GM19035 (cell line): Measurements from ENCODE around the gene CBR1.
A peak's percentile ranks its signal among the peaks of the same experiment; 100 is the strongest.

Experiments
- ATAC-seq: cut with Tn5 transposase; IDR thresholded peaks from one replicate; pipeline ENCODE4 v1.9.1; 2021; ENCODE audit not compliant: unreplicated experiment

CBR1 gene

GRCh38 chr21:36069713-36070583 is at the start of gene CBR1:
TSS of gene CBR1 (plus strand) at chr21:36070024. CDS start at chr21:36070116, 92 bp downstream.
- peak; percentile 95 for ATAC-seq

- no peak for ATAC-seq
These were observed 48.5 kb upstream of the CBR1 start for GRCh38 chr21:36021251-36021837.

- no peak for ATAC-seq
These were observed 47.3 kb upstream of the CBR1 start for GRCh38 chr21:36022427-36023091.

GRCh38 chr21:36023092-36023480 is 46.7 kb upstream of the CBR1 start:
- no peak for ATAC-seq

- no peak for ATAC-seq
These were observed 45.0 kb upstream of the CBR1 start for GRCh38 chr21:36024782-36025181.

- no peak for ATAC-seq
These were observed 42.5 kb upstream of the CBR1 start for GRCh38 chr21:36027347-36027746.

- ATAC-seq, result no peak
These were observed 41.4 kb upstream of the CBR1 start for GRCh38 chr21:36028127-36029069.

- no peak for ATAC-seq
These were observed 40.5 kb upstream of the CBR1 start for GRCh38 chr21:36029309-36029708.

- ATAC-seq, result no peak
These were observed 39.1 kb upstream of the CBR1 start for GRCh38 chr21:36030581-36031189.

GRCh38 chr21:36032647-36033406 is 37.0 kb upstream of the CBR1 start:
- no peak for ATAC-seq

- ATAC-seq, result no peak
These were observed 35.5 kb upstream of the CBR1 start for GRCh38 chr21:36034211-36034913.

GRCh38 chr21:36035381-36035791 is 34.4 kb upstream of the CBR1 start:
- no peak for ATAC-seq

- no peak for ATAC-seq
These were observed 30.9 kb upstream of the CBR1 start for GRCh38 chr21:36038701-36039497.

- ATAC-seq, result no peak
These were observed 30.0 kb upstream of the CBR1 start for GRCh38 chr21:36039861-36040260.

- ATAC-seq, result no peak
These were observed 29.4 kb upstream of the CBR1 start for GRCh38 chr21:36040389-36040788.

GRCh38 chr21:36041910-36042309 is 27.9 kb upstream of the CBR1 start:
- ATAC-seq, result no peak

- no peak for ATAC-seq
These were observed 25.8 kb upstream of the CBR1 start for GRCh38 chr21:36044056-36044455.

- no peak for ATAC-seq
These were observed 23.8 kb upstream of the CBR1 start for GRCh38 chr21:36045993-36046392.
